ENCODE data around the gene TFPT.

- TF ChIP-seq POLR2A (IDR thresholded peaks at IDR 0.05; ENCODE audit: low read depth, low read length) (peak; percentile 91), CTCF (IDR thresholded peaks at IDR 0.05 in 2 of 3, conservative IDR thresholded peaks at IDR 0.05 in 1 of 3; ENCODE audit: control insufficient read depth in 2 of 3, extremely low read depth in 1 of 3, insufficient read depth in 1 of 3, low read depth in 3 of 3, low read length in 3 of 3) (no peak), KAT2A (conservative IDR thresholded peaks at IDR 0.05; ENCODE audit: control insufficient read depth, low read depth, low read length) (no peak), ZNF274 (IDR thresholded peaks at IDR 0.05; ENCODE audit: insufficient read depth, insufficient read length) (no peak), REST (IDR thresholded peaks at IDR 0.05; ENCODE audit: low read depth, low read length) (no peak), HCFC1 (IDR thresholded peaks at IDR 0.05; ENCODE audit: low read length) (no peak), FOXM1 (IDR thresholded peaks at IDR 0.05; ENCODE audit: low read depth, low read length) (no peak), RFX5 (IDR thresholded peaks at IDR 0.05; ENCODE audit: low read depth, low read length) (peak; percentile 67; the same call in 1 of the 2 replicates), ELK1 (IDR thresholded peaks at IDR 0.05; ENCODE audit: low read depth, low read length) (no peak), SMAD1 (IDR thresholded peaks at IDR 0.05; ENCODE audit: low read depth, partially characterized antibody) (no peak), SMC3 (IDR thresholded peaks at IDR 0.05; ENCODE audit: borderline replicate concordance, low read length) (no peak)
Observed at GRCh38 chr19:54136864-54137698, 21.6 kb upstream of the TFPT start.

All from GM12878 (cell line).